ENCODE data around the gene CD93.

DNA sequence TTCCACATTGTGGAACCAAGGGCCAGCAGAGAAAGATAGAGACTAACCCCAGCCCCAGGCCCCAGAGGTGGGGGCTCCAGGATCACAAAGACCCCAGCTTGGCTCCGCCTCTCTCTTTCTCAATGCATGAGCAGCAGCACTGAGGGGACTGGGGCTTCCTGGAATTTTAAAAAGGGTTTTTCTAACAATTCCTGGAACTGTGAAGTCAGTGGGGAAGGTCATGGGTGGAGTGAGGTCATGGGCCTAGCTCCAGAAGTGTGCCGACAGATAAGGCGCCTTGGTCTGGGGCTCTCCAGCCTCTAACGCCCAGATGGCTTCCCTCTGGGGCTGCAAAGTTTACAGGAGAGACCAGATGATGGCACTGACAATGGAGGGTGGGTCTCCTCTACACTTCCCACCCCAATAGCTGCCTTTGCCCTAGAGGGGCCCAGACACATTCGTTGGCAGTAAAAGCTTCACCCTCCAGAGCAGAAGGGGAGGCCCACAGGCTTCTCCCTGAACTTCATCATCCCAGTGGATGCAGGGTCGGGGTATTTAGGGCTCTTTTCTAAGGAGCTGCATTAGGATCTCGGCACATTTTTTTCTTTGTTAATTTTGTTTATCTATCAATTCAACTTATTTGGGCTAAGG, 46.9 kb upstream of the CD93 start:
- TF ChIP-seq POLR2A (IDR thresholded peaks at IDR 0.05) = no peak
- TF ChIP-seq, protein P1, sequence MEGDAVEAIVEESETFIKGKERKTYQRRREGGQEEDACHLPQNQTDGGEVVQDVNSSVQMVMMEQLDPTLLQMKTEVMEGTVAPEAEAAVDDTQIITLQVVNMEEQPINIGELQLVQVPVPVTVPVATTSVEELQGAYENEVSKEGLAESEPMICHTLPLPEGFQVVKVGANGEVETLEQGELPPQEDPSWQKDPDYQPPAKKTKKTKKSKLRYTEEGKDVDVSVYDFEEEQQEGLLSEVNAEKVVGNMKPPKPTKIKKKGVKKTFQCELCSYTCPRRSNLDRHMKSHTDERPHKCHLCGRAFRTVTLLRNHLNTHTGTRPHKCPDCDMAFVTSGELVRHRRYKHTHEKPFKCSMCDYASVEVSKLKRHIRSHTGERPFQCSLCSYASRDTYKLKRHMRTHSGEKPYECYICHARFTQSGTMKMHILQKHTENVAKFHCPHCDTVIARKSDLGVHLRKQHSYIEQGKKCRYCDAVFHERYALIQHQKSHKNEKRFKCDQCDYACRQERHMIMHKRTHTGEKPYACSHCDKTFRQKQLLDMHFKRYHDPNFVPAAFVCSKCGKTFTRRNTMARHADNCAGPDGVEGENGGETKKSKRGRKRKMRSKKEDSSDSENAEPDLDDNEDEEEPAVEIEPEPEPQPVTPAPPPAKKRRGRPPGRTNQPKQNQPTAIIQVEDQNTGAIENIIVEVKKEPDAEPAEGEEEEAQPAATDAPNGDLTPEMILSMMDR (IDR thresholded peaks at IDR 0.05 in 4 of 5, conservative IDR thresholded peaks at IDR 0.05 in 1 of 5) = no peak
